HEK293 (cell line): ENCODE results near the gene NCK2.

ENCODE experiments used
- CTCF ChIA-PET: fragments of 350-600 bp; formaldehyde crosslinking; extraction: SDS; loops from one replicate; lab custom pipeline; 2021; ENCODE audit warnings: antibody characterized with exemption; lab: Yijun Ruan, JAX
- POLR2A ChIA-PET: fragments of 300-600 bp; formaldehyde crosslinking; extraction: SDS; loops from one replicate; lab custom pipeline; 2020; ENCODE audit warnings: antibody characterized with exemption, inconsistent platforms; lab: Yijun Ruan, JAX
- H3K27ac ChIP-seq: fragments of 200-500 bp; sonication (Bioruptor generic); 2 replicates; pipeline ENCODE4 v1.5.1; 2014; ENCODE audit warnings: low read depth, low read length, control low read depth, inconsistent platforms; ENCODE audit errors: extremely low read depth
- H3K36me3 ChIP-seq, 2 experiments: fragments of 200-500 bp in 1 of 2; sonication (Bioruptor generic) in 1 of 2; 1 replicate in 1 of 2; 2 replicates in 1 of 2; pipeline ENCODE4 v1.5.1; 2014 to 2017; ENCODE audit warnings: inconsistent platforms in 2 of 2, low read length in 2 of 2; ENCODE audit not compliant: control insufficient read depth in 2 of 2, insufficient read depth in 1 of 2
- H3K4me1 ChIP-seq: fragments of 200-500 bp; sonication (Bioruptor generic); 2 replicates; pipeline ENCODE4 v1.5.1; 2014; ENCODE audit warnings: mild to moderate bottlenecking, low read length, inconsistent platforms; ENCODE audit not compliant: control insufficient read depth, insufficient read depth
- H3K4me3 ChIP-seq: 2 replicates; pipeline ENCODE4 v1.5.1; 2011; ENCODE audit warnings: low read depth, mild to moderate bottlenecking, control low read depth, low read length, moderate library complexity
- H3K9me3 ChIP-seq: fragments of 200-500 bp; sonication (Bioruptor generic); 2 replicates; pipeline ENCODE4 v1.5.1; 2014; ENCODE audit warnings: low read depth, low read length, inconsistent platforms; ENCODE audit not compliant: control insufficient read depth, insufficient read depth
- EGR2 ChIP-seq: fragments of 450-650 bp; formaldehyde crosslinking; IDR thresholded peaks from 2 replicates; pipeline ENCODE4 v1.5.1; 2016; ENCODE audit warnings: low read depth, missing biosample characterization, missing genetic modification characterization
- GLI4 ChIP-seq: fragments of 450-650 bp; formaldehyde crosslinking; IDR thresholded peaks from 2 replicates; pipeline ENCODE4 v1.5.1; 2016; ENCODE audit warnings: missing biosample characterization, missing genetic modification characterization
- HOXA7 ChIP-seq: sonication (generic); formaldehyde crosslinking; IDR thresholded peaks from 2 replicates; pipeline ENCODE4 v1.8.1; 2022; ENCODE audit warnings: missing genetic modification reagents, borderline replicate concordance
- KLF17 ChIP-seq: fragments of 450-650 bp; formaldehyde crosslinking; IDR thresholded peaks from 2 replicates; pipeline ENCODE4 v1.5.1; 2016; ENCODE audit warnings: missing biosample characterization, missing genetic modification characterization
- MEIS1 ChIP-seq: sonication (generic); formaldehyde crosslinking; IDR thresholded peaks from 2 replicates; pipeline ENCODE4 v1.8.1; 2022; ENCODE audit warnings: missing genetic modification reagents, mild to moderate bottlenecking, borderline replicate concordance
- MZF1 ChIP-seq: fragments of 450-650 bp; formaldehyde crosslinking; IDR thresholded peaks from 2 replicates; pipeline ENCODE4 v1.5.1; 2017; ENCODE audit warnings: missing biosample characterization, missing genetic modification characterization, borderline replicate concordance
- RBAK ChIP-seq: fragments of 450-650 bp; formaldehyde crosslinking; IDR thresholded peaks from 2 replicates; pipeline ENCODE4 v1.5.1; 2016; ENCODE audit warnings: missing biosample characterization, missing genetic modification characterization
- REST ChIP-seq: fragments of 450-650 bp; formaldehyde crosslinking; IDR thresholded peaks from 2 replicates; pipeline ENCODE4 v1.5.1; 2016; ENCODE audit warnings: missing biosample characterization, missing genetic modification characterization
- SCRT1 ChIP-seq: fragments of 450-650 bp; formaldehyde crosslinking; IDR thresholded peaks from 2 replicates; pipeline ENCODE4 v1.5.1; 2016; ENCODE audit warnings: missing biosample characterization, missing genetic modification characterization, borderline replicate concordance
- SP3 ChIP-seq: fragments of 450-650 bp; formaldehyde crosslinking; IDR thresholded peaks from 2 replicates; pipeline ENCODE4 v1.5.1; 2016; ENCODE audit warnings: missing biosample characterization, missing genetic modification characterization
- ZNF16 ChIP-seq: fragments of 450-650 bp; formaldehyde crosslinking; IDR thresholded peaks from 2 replicates; pipeline ENCODE4 v1.5.1; 2016; ENCODE audit warnings: low read depth, missing biosample characterization, missing genetic modification characterization
- ZNF223 ChIP-seq: fragments of 450-650 bp; formaldehyde crosslinking; IDR thresholded peaks from 2 replicates; pipeline ENCODE4 v1.5.1; 2016; ENCODE audit warnings: missing biosample characterization, missing genetic modification characterization
- ZNF274 ChIP-seq, 2 experiments: fragments of 200-500 bp in 1 of 2; fragments of 450-650 bp in 1 of 2; sonication (Bioruptor generic) in 1 of 2; formaldehyde crosslinking in 1 of 2; IDR thresholded peaks; 2 replicates each; pipeline versions ENCODE4 v1.5.1 to v1.6.1; 2014 to 2016; ENCODE audit warnings: borderline replicate concordance in 1 of 2, inconsistent platforms in 1 of 2, low read length in 1 of 2, missing biosample characterization in 1 of 2, missing genetic modification characterization in 1 of 2
- ZNF391 ChIP-seq: fragments of 450-650 bp; formaldehyde crosslinking; IDR thresholded peaks from 2 replicates; pipeline ENCODE4 v1.5.1; 2016; ENCODE audit warnings: low read depth, missing biosample characterization, missing genetic modification characterization, borderline replicate concordance
- ZNF423 ChIP-seq: fragments of 450-650 bp; formaldehyde crosslinking; IDR thresholded peaks from 2 replicates; pipeline ENCODE4 v1.5.1; 2016; ENCODE audit warnings: missing biosample characterization, missing genetic modification characterization
- ZNF510 ChIP-seq: fragments of 450-650 bp; formaldehyde crosslinking; IDR thresholded peaks from 2 replicates; pipeline ENCODE4 v1.5.1; 2018; ENCODE audit warnings: mild to moderate bottlenecking, missing genetic modification characterization, missing biosample characterization; ENCODE audit not compliant: insufficient replicate concordance
- ZNF670 ChIP-seq: fragments of 450-650 bp; formaldehyde crosslinking; IDR thresholded peaks from 2 replicates; pipeline ENCODE4 v1.5.1; 2016; ENCODE audit warnings: missing biosample characterization, missing genetic modification characterization, low read depth
- ZSCAN23 ChIP-seq: fragments of 450-650 bp; formaldehyde crosslinking; IDR thresholded peaks from 2 replicates; pipeline ENCODE4 v1.5.1; 2016; ENCODE audit warnings: missing biosample characterization, missing genetic modification characterization
- TF ChIP-seq, protein P1 (sequence below): fragments of 450-650 bp; formaldehyde crosslinking; IDR thresholded peaks from 2 replicates; pipeline ENCODE4 v1.5.1; 2016; ENCODE audit warnings: missing biosample characterization, missing genetic modification characterization
- TF ChIP-seq, protein P2 (sequence below): fragments of 450-650 bp; formaldehyde crosslinking; IDR thresholded peaks from 2 replicates; pipeline ENCODE4 v1.5.1; 2017; ENCODE audit warnings: missing biosample characterization, missing genetic modification characterization
- TF ChIP-seq, protein P3 (sequence below): fragments of 450-650 bp; formaldehyde crosslinking; IDR thresholded peaks from 2 replicates; pipeline ENCODE4 v1.5.1; 2017; ENCODE audit warnings: missing biosample characterization, missing genetic modification characterization

The NCK2 gene

DNA sequence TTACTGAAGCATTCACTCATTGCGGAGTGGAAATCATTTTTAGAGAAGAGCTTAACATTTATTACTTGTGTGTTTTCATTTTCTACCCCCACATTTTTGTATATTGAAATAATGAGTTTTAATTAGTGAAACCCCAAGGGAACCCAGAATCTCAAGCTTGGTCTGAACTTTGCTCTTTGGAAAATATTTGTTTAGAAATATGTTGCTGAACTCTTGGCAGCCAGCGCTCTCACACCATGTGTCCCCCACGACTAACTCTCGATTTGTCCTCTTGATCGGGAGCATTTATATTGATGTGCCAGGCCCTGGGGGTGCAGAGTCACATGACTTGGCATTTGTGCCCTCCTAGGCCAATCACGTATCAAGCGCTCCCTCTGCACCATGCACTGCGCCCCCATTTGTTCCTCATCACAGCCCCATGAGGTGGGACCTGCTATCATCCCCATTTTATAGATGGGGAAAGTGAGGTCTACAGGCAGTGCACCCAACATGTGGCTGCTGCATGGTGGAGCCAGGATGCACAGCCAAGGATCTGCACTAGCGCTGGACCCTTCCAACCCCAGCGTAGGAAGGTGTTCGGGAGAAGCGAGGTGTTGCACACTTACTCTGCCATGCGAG is 149.7 kb downstream of the NCK2 start:
- Histone ChIP-seq H3K36me3 (peaks cover 0 to 20% of the 10 kb centered on the region in 2 experiments; a peak in 2 of 3 replicates), H3K27ac (no peak overlapping the region), H3K9me3 (no peaks in the 10 kb centered on the region), H3K4me3 (no peak overlapping the region), H3K4me1 (no peaks in the 10 kb centered on the region)
- ChIA-PET POLR2A (no interaction called here), CTCF (interaction anchor here (0.7 kb wide), 1 partner anchor 189 kb away, joined by 3 read pairs; no protein-coding TSS in a partner anchor)
- no peak for TF ChIP-seq REST (tag by site-specific recombination)
- no peak for TF ChIP-seq ZNF423
- TF ChIP-seq RBAK, result no peak
- TF ChIP-seq ZNF510 (tag by site-specific recombination), result no peak
- no peak for TF ChIP-seq SP3 (tag by site-specific recombination)
- no peak for TF ChIP-seq ZNF391
- TF ChIP-seq GLI4, result no peak
- no peak for TF ChIP-seq HOXA7 (CRISPR knock-in tag)
- no peak for TF ChIP-seq MEIS1
- no peak for TF ChIP-seq ZNF223 (tag by site-specific recombination)
- no peak for TF ChIP-seq EGR2 (tag by site-specific recombination)
- TF ChIP-seq, protein P1, sequence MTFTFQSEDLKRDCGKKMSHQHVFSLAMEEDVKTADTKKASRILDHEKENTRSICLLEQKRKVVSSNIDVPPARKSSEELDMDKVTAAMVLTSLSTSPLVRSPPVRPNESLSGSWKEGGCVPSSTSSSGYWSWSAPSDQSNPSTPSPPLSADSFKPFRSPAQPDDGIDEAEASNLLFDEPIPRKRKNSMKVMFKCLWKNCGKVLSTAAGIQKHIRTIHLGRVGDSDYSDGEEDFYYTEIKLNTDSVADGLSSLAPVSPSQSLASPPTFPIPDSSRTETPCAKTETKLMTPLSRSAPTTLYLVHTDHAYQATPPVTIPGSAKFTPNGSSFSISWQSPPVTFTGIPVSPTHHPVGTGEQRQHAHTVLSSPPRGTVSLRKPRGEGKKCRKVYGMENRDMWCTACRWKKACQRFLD, result no peak
- TF ChIP-seq, protein P2, sequence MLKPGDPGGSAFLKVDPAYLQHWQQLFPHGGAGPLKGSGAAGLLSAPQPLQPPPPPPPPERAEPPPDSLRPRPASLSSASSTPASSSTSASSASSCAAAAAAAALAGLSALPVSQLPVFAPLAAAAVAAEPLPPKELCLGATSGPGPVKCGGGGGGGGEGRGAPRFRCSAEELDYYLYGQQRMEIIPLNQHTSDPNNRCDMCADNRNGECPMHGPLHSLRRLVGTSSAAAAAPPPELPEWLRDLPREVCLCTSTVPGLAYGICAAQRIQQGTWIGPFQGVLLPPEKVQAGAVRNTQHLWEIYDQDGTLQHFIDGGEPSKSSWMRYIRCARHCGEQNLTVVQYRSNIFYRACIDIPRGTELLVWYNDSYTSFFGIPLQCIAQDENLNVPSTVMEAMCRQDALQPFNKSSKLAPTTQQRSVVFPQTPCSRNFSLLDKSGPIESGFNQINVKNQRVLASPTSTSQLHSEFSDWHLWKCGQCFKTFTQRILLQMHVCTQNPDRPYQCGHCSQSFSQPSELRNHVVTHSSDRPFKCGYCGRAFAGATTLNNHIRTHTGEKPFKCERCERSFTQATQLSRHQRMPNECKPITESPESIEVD, result no peak
- no peak for TF ChIP-seq MZF1 (tag by site-specific recombination)
- no peak for TF ChIP-seq KLF17

DNA sequence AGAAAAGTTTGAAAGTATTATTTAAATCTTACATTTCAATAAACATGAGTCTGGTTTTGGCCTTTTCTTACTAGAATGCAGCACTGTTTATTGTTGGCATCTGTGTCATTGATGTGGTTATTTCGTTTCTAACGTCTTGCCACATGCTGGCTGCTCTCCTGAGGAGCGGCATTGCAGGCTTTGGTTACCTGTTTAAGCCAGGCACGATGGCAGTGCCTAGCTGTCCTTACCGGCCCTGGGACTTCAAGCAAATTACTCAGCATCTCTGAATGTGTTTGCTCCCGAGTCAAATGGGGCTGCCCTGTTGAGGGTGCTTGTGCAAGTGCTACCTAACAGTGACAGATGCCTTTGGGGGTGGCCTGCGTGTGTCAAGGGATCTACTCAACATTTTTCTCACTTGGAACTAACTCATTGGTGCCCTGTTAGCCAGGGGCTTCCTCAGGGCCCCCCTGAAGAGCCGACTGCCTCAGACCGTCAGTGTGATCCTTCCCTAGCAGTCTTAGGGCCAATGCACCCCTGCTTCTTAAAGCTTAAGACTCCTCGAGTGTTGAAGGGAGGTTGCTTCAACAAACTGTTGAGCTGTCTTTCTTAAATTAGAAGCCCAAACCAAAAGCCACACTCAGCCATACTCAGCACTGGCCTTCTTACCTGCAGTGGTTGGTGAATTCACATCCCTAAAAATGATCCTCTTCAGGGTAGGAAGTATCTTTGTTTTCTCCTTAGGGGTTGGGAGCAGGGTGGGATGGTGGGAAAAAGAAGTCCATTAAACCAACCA is 151.5 kb downstream of the NCK2 start:
- ChIA-PET POLR2A (no interaction called here), CTCF (no interaction called here)
- Histone ChIP-seq H3K4me3 (no peak overlapping the region), H3K36me3 (peaks cover 0 to 20% of the 10 kb centered on the region in 2 experiments; a peak in 2 of 3 replicates), H3K27ac (no peak overlapping the region), H3K4me1 (no peaks in the 10 kb centered on the region), H3K9me3 (no peaks in the 10 kb centered on the region)
- no peak for TF ChIP-seq ZSCAN23
- TF ChIP-seq ZNF423, result no peak
- TF ChIP-seq ZNF670 (tag by site-specific recombination), result no peak
- no peak for TF ChIP-seq ZNF16 (tag by site-specific recombination)
- no peak for TF ChIP-seq ZNF274 (IDR thresholded peaks at IDR 0.05; ENCODE audit: low read length)
- no peak for TF ChIP-seq ZNF274 (tag by site-specific recombination; IDR thresholded peaks at IDR 0.05; ENCODE audit: borderline replicate concordance)
- no peak for TF ChIP-seq SCRT1 (tag by site-specific recombination)
- TF ChIP-seq, protein P3, sequence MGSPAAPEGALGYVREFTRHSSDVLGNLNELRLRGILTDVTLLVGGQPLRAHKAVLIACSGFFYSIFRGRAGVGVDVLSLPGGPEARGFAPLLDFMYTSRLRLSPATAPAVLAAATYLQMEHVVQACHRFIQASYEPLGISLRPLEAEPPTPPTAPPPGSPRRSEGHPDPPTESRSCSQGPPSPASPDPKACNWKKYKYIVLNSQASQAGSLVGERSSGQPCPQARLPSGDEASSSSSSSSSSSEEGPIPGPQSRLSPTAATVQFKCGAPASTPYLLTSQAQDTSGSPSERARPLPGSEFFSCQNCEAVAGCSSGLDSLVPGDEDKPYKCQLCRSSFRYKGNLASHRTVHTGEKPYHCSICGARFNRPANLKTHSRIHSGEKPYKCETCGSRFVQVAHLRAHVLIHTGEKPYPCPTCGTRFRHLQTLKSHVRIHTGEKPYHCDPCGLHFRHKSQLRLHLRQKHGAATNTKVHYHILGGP, result no peak
